Stimulated activated CD8-positive, alpha-beta memory T cell treated with anti-CD3 and anti-CD28 coated beads, Interleukin-15, amount 100 ng/mL, for 4 hours (primary cell): ENCODE measurements around the gene TDRD10.

Source experiments
- DNase-seq, 2 donors: peaks; one replicate each; pipeline ENCODE4 v3.0.0-alpha.2; 2020; ENCODE audit warnings: low read depth in 2 of 2

Gene TDRD10

DNA sequence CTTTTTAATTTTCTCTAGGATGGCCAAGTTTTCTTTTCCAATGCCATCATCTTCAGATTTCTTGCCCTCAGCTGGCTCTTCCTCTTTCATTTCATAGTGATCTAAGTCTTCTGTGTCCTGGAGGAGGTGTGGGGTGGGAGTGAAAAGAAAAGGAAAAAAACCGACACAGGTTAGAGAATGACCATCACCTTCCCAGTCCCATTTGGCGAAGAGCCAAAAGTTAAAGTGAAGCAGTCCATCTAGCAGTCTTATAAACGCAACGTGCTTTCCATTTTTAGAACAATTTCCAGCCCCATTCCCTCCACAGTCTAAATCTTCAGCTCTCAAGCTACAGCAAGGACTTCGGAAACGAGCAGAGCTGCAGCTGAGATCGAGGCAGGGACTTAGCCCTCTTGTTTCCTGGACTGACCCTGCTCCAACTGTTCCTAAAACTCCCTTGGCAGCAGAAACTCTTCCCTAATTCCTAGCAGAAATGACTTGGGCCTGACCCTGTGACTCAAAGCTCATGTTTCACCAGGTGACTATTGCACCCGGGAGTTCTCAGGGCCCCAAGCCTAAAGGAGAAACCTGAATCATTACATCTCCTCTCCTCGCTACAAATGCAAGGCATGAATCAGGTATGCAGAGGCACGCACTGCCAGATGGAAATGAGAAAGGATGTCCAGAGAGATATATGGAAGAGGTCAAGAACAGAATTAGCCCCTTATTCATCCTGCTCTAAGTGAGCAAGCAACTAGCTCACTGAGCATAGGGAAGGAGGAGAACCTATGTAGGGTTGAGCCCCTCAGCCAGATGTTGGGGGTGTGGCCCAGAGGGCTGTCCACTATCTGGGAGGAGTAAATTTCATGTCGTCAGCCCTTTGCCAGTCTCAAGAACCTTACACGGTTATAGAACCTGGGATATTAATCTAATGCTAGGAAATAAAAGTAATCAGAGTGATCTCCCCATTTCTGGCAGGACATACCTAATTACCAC, 51.3 kb downstream of the TDRD10 start:
- no peak for DNase-seq

GRCh38 chr1:154556422-154556821, 54.4 kb downstream of the TDRD10 start:
- DNase-seq = no peak

- no peak for DNase-seq
Measured at GRCh38 chr1:154557248-154557938, 55.4 kb downstream of the TDRD10 start.

GRCh38 chr1:154557939-154558719, 56.1 kb downstream of the TDRD10 start, which contains the start of gene UBE2Q1:
TSS of gene UBE2Q1 (minus strand) at chr1:154558662. CDS start at chr1:154558553, 109 bp downstream.
- DNase-seq = peak in 1 of 2 donors; percentile 6

- DNase-seq = peak; percentile 99
Measured at GRCh38 chr1:154558720-154559465, 56.9 kb downstream of the TDRD10 start.

- DNase-seq = peak; percentile 55 to 69
Measured at GRCh38 chr1:154559466-154560044, 57.5 kb downstream of the TDRD10 start.

DNA sequence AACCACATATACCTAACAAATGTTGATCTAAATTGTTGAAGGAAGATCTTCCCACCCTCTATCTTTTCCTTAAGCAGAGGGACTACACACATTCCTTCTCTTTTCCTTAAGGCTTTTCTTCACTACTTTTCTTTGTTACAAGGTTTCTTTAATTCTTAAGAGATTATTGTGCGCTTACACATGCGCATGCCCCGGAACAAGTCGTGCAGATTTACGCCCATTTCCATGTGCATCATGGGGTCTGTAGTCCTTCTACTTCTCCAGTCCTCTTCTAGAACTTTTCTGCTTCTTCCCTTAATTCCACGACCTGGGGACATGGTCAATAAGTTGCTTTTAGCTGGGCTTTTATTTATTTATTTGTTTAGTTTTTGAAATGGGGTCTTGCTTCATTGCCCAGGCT, 63.9 kb downstream of the TDRD10 start:
- DNase-seq = no peak

DNA sequence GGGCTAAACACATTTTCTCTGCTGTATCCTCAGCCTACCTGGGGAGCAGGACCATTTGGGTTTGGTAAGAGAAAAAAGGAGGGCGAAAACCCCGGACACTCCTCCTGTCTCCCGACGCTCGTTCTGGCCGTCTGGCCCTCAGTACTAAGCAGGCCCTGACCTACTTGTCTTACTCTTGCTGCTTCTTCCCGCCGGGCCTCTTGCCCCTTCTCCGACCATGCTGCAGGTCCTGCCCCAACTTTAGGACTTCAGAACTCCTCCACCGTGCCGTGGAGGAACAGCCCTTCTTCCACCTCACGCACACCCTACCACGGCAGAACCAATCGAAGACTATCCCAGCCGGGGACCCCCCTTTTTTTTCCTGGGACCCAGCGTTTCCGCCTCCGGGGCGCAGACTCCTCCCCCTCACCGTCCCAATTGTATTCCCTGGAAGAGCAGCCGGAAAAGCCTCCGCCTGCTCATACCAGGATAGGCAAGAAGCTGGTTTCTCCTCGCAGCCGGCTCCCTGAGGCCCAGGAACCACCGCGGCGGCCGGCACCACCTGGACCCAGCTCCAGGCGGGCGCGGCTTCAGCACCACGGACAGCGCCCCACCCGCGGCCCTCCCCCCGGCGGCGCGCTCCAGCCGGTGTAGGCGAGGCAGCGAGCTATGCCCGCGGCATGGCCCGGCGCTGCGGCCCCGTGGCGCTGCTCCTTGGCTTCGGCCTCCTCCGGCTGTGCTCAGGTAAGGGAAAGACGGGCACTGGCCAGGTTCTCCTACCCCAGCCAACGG, 65.6 kb downstream of the TDRD10 start, which contains the start of gene CHRNB2:
CHRNB2 (plus strand) TSS at position 393 of the 771 bp plus-strand sequence; CDS start at position 660, 267 bp downstream.
- DNase-seq = peak in 1 of 2 donors; percentile 44

GRCh38 chr1:154568157-154568815, 66.3 kb downstream of the TDRD10 start:
- DNase-seq = no peak

- no peak for DNase-seq
Measured at GRCh38 chr1:154571244-154571963, 69.4 kb downstream of the TDRD10 start.

- no peak for DNase-seq
Measured at GRCh38 chr1:154571964-154572288, 69.9 kb downstream of the TDRD10 start.

GRCh38 chr1:154572468-154573167, 70.6 kb downstream of the TDRD10 start:
- no peak for DNase-seq

- no peak for DNase-seq
Measured at GRCh38 chr1:154573168-154573510, 71.1 kb downstream of the TDRD10 start.

GRCh38 chr1:154574716-154575115, 72.7 kb downstream of the TDRD10 start:
- no peak for DNase-seq

DNA sequence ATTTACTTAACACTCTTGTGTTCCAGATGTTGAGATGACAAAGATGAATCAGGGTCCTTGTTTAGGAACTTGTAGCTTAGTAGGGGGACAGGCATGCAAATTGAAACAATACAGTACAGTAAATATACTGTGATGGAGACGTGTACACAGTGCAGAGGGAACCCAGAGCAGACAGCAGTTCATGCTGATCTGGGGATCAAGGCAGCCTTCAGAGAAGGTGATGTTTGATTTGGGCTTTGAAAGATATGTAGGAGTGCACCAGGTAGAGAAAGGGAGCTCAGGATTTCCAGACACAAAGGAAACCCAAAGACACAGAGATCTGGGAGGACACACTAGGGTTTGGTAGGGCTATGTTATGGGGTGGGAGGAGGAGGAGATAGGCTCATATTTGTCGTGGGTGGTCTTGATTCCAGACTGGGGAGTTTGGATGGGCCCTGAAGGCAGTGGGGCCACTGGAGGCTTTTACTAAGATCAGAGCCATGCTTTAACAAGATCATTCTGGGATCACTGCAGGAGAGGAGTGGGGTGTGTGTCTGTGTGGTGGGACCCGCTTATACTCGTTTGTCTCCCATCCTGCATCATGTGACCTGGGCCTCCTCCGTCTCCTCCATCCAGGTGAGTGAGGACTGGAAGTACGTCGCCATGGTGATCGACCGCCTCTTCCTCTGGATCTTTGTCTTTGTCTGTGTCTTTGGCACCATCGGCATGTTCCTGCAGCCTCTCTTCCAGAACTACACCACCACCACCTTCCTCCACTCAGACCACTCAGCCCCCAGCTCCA, 73.3 kb downstream of the TDRD10 start:
- no peak for DNase-seq

DNA sequence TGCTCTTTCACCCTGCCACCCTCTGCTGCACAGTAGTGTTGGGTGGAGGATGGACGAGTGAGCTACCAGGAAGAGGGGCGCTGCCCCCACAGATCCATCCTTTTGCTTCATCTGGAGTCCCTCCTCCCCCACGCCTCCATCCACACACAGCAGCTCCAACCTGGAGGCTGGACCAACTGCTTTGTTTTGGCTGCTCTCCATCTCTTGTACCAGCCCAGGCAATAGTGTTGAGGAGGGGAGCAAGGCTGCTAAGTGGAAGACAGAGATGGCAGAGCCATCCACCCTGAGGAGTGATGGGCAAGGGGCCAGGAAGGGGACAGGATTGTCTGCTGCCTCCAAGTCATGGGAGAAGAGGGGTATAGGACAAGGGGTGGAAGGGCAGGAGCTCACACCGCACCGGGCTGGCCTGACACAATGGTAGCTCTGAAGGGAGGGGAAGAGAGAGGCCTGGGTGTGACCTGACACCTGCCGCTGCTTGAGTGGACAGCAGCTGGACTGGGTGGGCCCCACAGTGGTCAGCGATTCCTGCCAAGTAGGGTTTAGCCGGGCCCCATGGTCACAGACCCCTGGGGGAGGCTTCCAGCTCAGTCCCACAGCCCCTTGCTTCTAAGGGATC, 74.0 kb downstream of the TDRD10 start:
- no peak for DNase-seq
